Skeletal muscle cell (primary cell): ENCODE measurements around the gene CRLF3.
"Not testable (repeated sequence)": the region's sequence is repeated elsewhere in the genome, so short reads cannot be mapped to it uniquely, and the experiment has no call there.

Experiments used
- DNase-seq: peaks from one replicate; pipeline ENCODE4 v3.0.0-alpha.2; 2010; ENCODE audit warnings: low read depth
- H3K4me3 ChIP-seq: 2 replicates; pipeline ENCODE4 v1.5.1; 2011; ENCODE audit warnings: low read depth, mild to moderate bottlenecking, control low read depth, low read length, moderate library complexity

The CRLF3 gene

GRCh38 chr17:30819971-30820705 lies 4.4 kb downstream of the CRLF3 start:
- no peak for DNase-seq
- H3K4me3 ChIP-seq, result no peak overlapping the region

- no peak overlapping the region for H3K4me3 ChIP-seq
Measured at GRCh38 chr17:30816165-30816564, 8.3 kb downstream of the CRLF3 start.

GRCh38 chr17:30814860-30815259 lies 9.6 kb downstream of the CRLF3 start:
- DNase-seq, result not testable (repeated sequence)

More at GRCh38 chr17:30816165-30816564, 8.3 kb downstream of the CRLF3 start:
- DNase-seq, result no peak

GRCh38 chr17:30814236-30814635 lies 10.3 kb downstream of the CRLF3 start:
- not testable (repeated sequence) for H3K4me3 ChIP-seq

More at GRCh38 chr17:30814860-30815259, 9.6 kb downstream of the CRLF3 start:
- H3K4me3 ChIP-seq, result not testable (repeated sequence)

GRCh38 chr17:30812218-30813177 lies 12.0 kb downstream of the CRLF3 start:
- no peak overlapping the region for H3K4me3 ChIP-seq
- DNase-seq, result no peak

More at GRCh38 chr17:30814236-30814635, 10.3 kb downstream of the CRLF3 start:
- DNase-seq, result not testable (repeated sequence)

- H3K4me3 ChIP-seq, result no peak overlapping the region
- no peak for DNase-seq
Measured at GRCh38 chr17:30809867-30810266, 14.6 kb downstream of the CRLF3 start.

- no peak for DNase-seq
- H3K4me3 ChIP-seq, result no peak overlapping the region
Measured at GRCh38 chr17:30808785-30809286, 15.7 kb downstream of the CRLF3 start.

GRCh38 chr17:30807896-30808295 lies 16.6 kb downstream of the CRLF3 start:
- no peak for DNase-seq
- no peak overlapping the region for H3K4me3 ChIP-seq

- no peak for DNase-seq
- no peak overlapping the region for H3K4me3 ChIP-seq
Measured at GRCh38 chr17:30805944-30806456, 18.5 kb downstream of the CRLF3 start.

- H3K4me3 ChIP-seq, result no peak overlapping the region
- DNase-seq, result no peak
Measured at GRCh38 chr17:30801671-30802070, 22.8 kb downstream of the CRLF3 start.

GRCh38 chr17:30796016-30796415 lies 28.5 kb downstream of the CRLF3 start:
- no peak overlapping the region for H3K4me3 ChIP-seq
- DNase-seq, result no peak

- DNase-seq, result no peak
- no peak overlapping the region for H3K4me3 ChIP-seq
Measured at GRCh38 chr17:30794372-30794771, 30.1 kb downstream of the CRLF3 start.

- H3K4me3 ChIP-seq, result no peak overlapping the region
- no peak for DNase-seq
Measured at GRCh38 chr17:30793282-30793977, 31.1 kb downstream of the CRLF3 start.

- H3K4me3 ChIP-seq, result no peak overlapping the region
- no peak for DNase-seq
Measured at GRCh38 chr17:30790279-30790678, 34.2 kb downstream of the CRLF3 start.

GRCh38 chr17:30788918-30789317 lies 35.6 kb downstream of the CRLF3 start:
- no peak overlapping the region for H3K4me3 ChIP-seq
- no peak for DNase-seq

GRCh38 chr17:30782206-30782605 lies 42.3 kb downstream of the CRLF3 start:
- no peak overlapping the region for H3K4me3 ChIP-seq
- DNase-seq, result no peak

GRCh38 chr17:30780343-30780742 lies 44.1 kb downstream of the CRLF3 start:
- no peak for DNase-seq
- H3K4me3 ChIP-seq, result no peak overlapping the region

- DNase-seq, result not testable (repeated sequence)
Measured at GRCh38 chr17:30768771-30769170, 55.7 kb downstream of the CRLF3 start.

GRCh38 chr17:30767641-30768404 lies 56.7 kb downstream of the CRLF3 start:
- not testable (repeated sequence) for H3K4me3 ChIP-seq, DNase-seq

More at GRCh38 chr17:30768771-30769170, 55.7 kb downstream of the CRLF3 start:
- H3K4me3 ChIP-seq, result not testable (repeated sequence)
